Activated CD4-positive, alpha-beta T cell treated with anti-CD3 and anti-CD28 coated beads for 36 hours (primary cell): ENCODE results near the gene DTX3L. TPM values are rescaled to one million over a fixed set of nuclear protein-coding genes. Genes with fewer than 3 reads are reported as not detected.

Source experiments
- ATAC-seq: fragments of 200-7000 bp; cut with Tn5 transposase; one replicate; pipeline ENCODE4 v1.10.0; 2021; ENCODE audit warnings: mild to moderate bottlenecking, moderate library complexity
- CTCF ChIA-PET: fragments of 350-600 bp; sonication (Branson Sonifier 250); formaldehyde crosslinking; loops from one replicate; lab custom pipeline; 2021; ENCODE audit warnings: antibody characterized with exemption; lab: Charles Lee
- POLR2A ChIA-PET: fragments of 350-600 bp; sonication (Branson Sonifier 250); formaldehyde crosslinking; loops from one replicate; lab custom pipeline; 2021; ENCODE audit warnings: antibody characterized with exemption, inconsistent platforms; lab: Charles Lee
- DNase-seq: peaks from one replicate; pipeline ENCODE4 v3.0.0-alpha.2; 2020
- H3K27ac Mint-ChIP-seq: one replicate; pipeline ENCODE4 v1.8.0; 2021; ENCODE audit warnings: mixed read lengths
- H3K27me3 Mint-ChIP-seq: one replicate; pipeline ENCODE4 v1.8.0; 2021; ENCODE audit warnings: mixed read lengths
- H3K36me3 Mint-ChIP-seq: one replicate; pipeline ENCODE4 v1.8.0; 2021; ENCODE audit warnings: low read depth, mixed read lengths
- H3K4me1 Mint-ChIP-seq: one replicate; pipeline ENCODE4 v1.8.0; 2021; ENCODE audit warnings: mixed read lengths
- H3K4me3 Mint-ChIP-seq: one replicate; pipeline ENCODE4 v1.8.0; 2021; ENCODE audit warnings: mild to moderate bottlenecking, moderate library complexity, mixed read lengths
- H3K9me3 Mint-ChIP-seq: one replicate; pipeline ENCODE4 v1.8.0; 2021; ENCODE audit warnings: low read depth, mixed read lengths
- intact Hi-C, 2 experiments: fragments of 100-400 bp; cut with DNase I in 1 of 2; cut with micrococcal nuclease in 1 of 2; formaldehyde crosslinking; loops; one replicate each; pipeline versions ENCODE4 v1.14.2 to v1.15.1; 2022 to 2024; cut with DNase I, micrococcal nuclease
- total RNA-seq, 2 experiments: library from RNA; stranded (reverse); gene quantifications; one replicate each; pipeline ENCODE4 v1.2.3, GENCODE V29; 2021

The DTX3L gene
- total RNA-seq, 2 experiments from 2014 or later = 42.0 to 52.0 TPM

DNA sequence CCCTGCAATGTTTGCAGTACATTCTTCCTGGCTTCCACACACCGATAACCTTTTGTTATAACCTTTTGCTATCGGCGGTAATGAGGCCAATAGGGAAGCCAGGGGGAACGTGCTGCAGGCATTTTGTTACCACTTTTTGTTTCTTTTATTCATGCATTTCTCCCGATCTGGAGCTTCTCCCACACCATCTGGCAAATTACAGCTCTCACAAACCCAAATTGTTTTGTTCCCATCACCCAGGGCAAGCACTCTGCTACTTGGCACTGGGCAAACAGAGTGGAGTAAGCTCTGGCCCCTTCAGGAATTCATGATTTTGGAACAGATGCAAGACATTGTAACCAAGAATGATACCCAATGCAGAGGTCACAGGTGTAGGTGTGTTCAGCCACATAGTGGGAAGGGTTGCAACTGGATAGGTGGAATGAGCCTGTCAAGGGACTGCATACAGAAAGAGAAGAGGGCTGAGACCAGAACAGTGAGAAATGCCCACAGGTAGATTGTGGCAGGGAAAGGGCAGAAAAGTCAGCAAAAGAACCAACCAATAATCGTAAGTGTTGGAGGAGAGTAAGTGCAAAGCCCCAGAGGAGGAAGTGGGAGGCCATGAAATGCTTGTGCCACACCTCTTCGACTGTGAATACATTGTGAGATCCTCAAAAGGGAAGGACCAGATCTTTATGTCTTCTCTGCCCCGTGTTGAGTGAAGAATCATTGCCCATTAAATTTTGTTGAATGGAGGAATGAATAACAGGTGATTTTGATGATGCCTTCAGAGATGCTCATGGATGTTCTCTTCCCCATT is 59.1 kb downstream of the DTX3L start:
- Mint-ChIP-seq H3K36me3 (peaks cover 14% of the 10 kb centered on the region), H3K27me3 (no peaks in the 10 kb centered on the region), H3K4me1 (no peaks in the 10 kb centered on the region), H3K4me3 (no peak overlapping the region), H3K27ac (no peak overlapping the region), H3K9me3 (no peaks in the 10 kb centered on the region)
- intact Hi-C loops = no loop called here
- ChIA-PET POLR2A (no interaction called here), CTCF (interaction anchor here (0.6 to 1.6 kb wide), 4 partner anchors 10 to 385 kb away, joined by 3 to 4 read pairs (median 4); no protein-coding TSS in a partner anchor)
- ATAC-seq (no peak), DNase-seq (no peak)

Other genes with a start within 250 kb of the DTX3L start
- not detected for gene CSTA, start 239.1 kb upstream of the DTX3L start, total RNA-seq
- gene MIX23, start 181.1 kb upstream of the DTX3L start, total RNA-seq = 100 to 1,000 TPM; 148 to 250 TPM
- gene FAM162A, start 180.2 kb upstream of the DTX3L start, total RNA-seq = 100 to 1,000 TPM; 163 to 181 TPM
- 1 to 10 TPM; 2.6 to 2.8 TPM for gene WDR5B, start 148.3 kb upstream of the DTX3L start, total RNA-seq
- 10 to 100 TPM; 37.5 to 42.6 TPM for gene KPNA1, start 49.4 kb upstream of the DTX3L start, total RNA-seq
- 10 to 100 TPM; 39.9 to 46.0 TPM for gene PARP9, start within 50 bp of the DTX3L start, total RNA-seq
- gene PARP15, start 13.3 kb downstream of the DTX3L start, total RNA-seq = 1 to 10 TPM; 7.8 to 8.7 TPM
- 10 to 100 TPM; 51.6 to 57.9 TPM for gene PARP14, start 116.5 kb downstream of the DTX3L start, total RNA-seq
- gene HSPBAP1, start 229.5 kb downstream of the DTX3L start, total RNA-seq = 1 to 10 TPM; 3.9 to 4.4 TPM
- 1 to 10 TPM; 1.4 to 2.2 TPM for gene SLC49A4, start 230.7 kb downstream of the DTX3L start, total RNA-seq